ENCODE results near the gene MFSD8. TPM values are rescaled to one million over a fixed set of nuclear protein-coding genes. Genes with fewer than 3 reads are reported as not detected.

MFSD8 gene
- polyA plus RNA-seq, 1 donor (not counting 4 experiments of a cell fraction or from before 2014, with no cell fraction given) = 19.0 TPM

DNA sequence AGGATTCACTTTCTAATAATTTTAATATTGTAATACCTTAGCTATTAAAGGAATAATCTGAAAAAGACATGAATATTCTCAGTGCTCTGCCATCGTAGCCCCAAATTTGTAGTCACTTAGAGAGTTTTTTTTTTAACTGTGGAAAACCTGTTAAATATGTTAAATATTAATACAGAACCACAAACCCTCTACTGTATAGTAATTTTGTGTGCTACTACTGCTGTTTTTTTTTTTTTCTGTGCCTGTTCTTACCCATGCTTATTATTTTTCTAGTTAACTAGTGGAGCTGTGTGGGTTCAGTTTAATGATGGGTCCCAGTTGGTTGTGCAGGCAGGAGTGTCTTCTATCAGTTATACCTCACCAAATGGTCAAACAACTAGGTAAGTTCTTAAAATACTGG, 68.4 kb downstream of the MFSD8 start:
- Histone ChIP-seq H4K20me1 (ENCODE audit: control insufficient read depth, extremely low read depth, insufficient read depth, low read length) (no peaks in the 10 kb centered on the region), H3K4me2 (ENCODE audit: control insufficient read depth, extremely low read depth, insufficient read depth, low read depth, low read length) (no peak overlapping the region), H2AFZ (ENCODE audit: control insufficient read depth, low read length) (no peak overlapping the region), H3K36me3 (ENCODE audit: control insufficient read depth in 2 of 2, extremely low read depth in 1 of 2, insufficient read depth in 2 of 2, low read length in 2 of 2) (peaks cover 0 to 11% of the 10 kb centered on the region in 2 experiments), H3K9me3 (ENCODE audit: control insufficient read depth, low read depth, low read length) (no peaks in the 10 kb centered on the region), H3K4me1 (ENCODE audit: control insufficient read depth, extremely low read depth, insufficient read depth, low read length) (no peaks in the 10 kb centered on the region), H3K79me2 (ENCODE audit: control insufficient read depth, insufficient read depth, low read length) (no peaks in the 10 kb centered on the region), H3K9ac (ENCODE audit: control insufficient read depth, extremely low read depth, insufficient read depth, low read length) (no peak overlapping the region), H3K4me3 (ENCODE audit: control insufficient read depth in 2 of 3, extremely low read depth in 1 of 3, insufficient read depth in 2 of 3, low read depth in 1 of 3, low read length in 3 of 3) (no peak overlapping the region), H3K27me3 (ENCODE audit: control insufficient read depth, extremely low read depth, insufficient read depth, low read length) (no peaks in the 10 kb centered on the region), H3K9me1 (ENCODE audit: control insufficient read depth, extremely low read depth, insufficient read depth, low read length) (no peaks in the 10 kb centered on the region), H3K27ac (ENCODE audit: control insufficient read depth, insufficient read depth, low read length) (no peak overlapping the region)
- no peak for TF ChIP-seq EZH2 (IDR thresholded peaks at IDR 0.05; ENCODE audit: low read length)
- TF ChIP-seq, protein P1, sequence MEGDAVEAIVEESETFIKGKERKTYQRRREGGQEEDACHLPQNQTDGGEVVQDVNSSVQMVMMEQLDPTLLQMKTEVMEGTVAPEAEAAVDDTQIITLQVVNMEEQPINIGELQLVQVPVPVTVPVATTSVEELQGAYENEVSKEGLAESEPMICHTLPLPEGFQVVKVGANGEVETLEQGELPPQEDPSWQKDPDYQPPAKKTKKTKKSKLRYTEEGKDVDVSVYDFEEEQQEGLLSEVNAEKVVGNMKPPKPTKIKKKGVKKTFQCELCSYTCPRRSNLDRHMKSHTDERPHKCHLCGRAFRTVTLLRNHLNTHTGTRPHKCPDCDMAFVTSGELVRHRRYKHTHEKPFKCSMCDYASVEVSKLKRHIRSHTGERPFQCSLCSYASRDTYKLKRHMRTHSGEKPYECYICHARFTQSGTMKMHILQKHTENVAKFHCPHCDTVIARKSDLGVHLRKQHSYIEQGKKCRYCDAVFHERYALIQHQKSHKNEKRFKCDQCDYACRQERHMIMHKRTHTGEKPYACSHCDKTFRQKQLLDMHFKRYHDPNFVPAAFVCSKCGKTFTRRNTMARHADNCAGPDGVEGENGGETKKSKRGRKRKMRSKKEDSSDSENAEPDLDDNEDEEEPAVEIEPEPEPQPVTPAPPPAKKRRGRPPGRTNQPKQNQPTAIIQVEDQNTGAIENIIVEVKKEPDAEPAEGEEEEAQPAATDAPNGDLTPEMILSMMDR (optimal IDR thresholded peaks at IDR 0.05 in 1 of 3, IDR thresholded peaks at IDR 0.05 in 1 of 3, conservative IDR thresholded peaks at IDR 0.05 in 1 of 3; ENCODE audit: extremely low read depth in 1 of 3, insufficient read depth in 2 of 3, low read length in 3 of 3) = no peak
- FAIRE-seq = no peak
- dilution Hi-C loops (cut with MboI; ENCODE audit: extremely low pct_ligation_motif_present, low sequenced_read_pairs) = no loop called here
- no peak for DNase-seq (ENCODE audit: low read depth, low spot score)

DNA sequence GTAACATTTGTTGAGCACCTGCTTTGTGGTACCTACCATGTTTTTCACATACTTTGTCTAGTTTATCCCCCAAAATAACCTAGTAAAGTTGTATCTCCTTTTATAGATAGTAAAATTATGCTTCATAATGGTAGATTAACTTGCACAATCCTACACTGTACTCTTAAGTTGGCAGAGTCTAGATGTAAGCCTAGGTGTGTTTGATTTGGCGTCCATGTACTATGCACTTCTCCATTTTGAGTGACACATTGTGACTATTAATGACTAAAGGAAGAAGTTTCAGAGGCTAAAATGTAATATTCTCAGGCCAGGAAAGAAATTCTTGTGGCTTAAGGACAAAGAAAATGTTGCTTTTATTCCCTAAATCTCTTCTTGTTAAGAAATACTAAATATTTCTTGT, 68.9 kb downstream of the MFSD8 start:
- FAIRE-seq (no peak), DNase-seq (ENCODE audit: low read depth, low spot score) (no peak)
- Histone ChIP-seq H3K27me3 (ENCODE audit: control insufficient read depth, extremely low read depth, insufficient read depth, low read length) (no peaks in the 10 kb centered on the region), H2AFZ (ENCODE audit: control insufficient read depth, low read length) (no peak overlapping the region), H3K9ac (ENCODE audit: control insufficient read depth, extremely low read depth, insufficient read depth, low read length) (no peak overlapping the region), H3K79me2 (ENCODE audit: control insufficient read depth, insufficient read depth, low read length) (no peaks in the 10 kb centered on the region), H3K4me1 (ENCODE audit: control insufficient read depth, extremely low read depth, insufficient read depth, low read length) (no peaks in the 10 kb centered on the region), H3K9me3 (ENCODE audit: control insufficient read depth, low read depth, low read length) (no peaks in the 10 kb centered on the region), H3K27ac (ENCODE audit: control insufficient read depth, insufficient read depth, low read length) (no peak overlapping the region), H3K9me1 (ENCODE audit: control insufficient read depth, extremely low read depth, insufficient read depth, low read length) (no peaks in the 10 kb centered on the region), H3K4me2 (ENCODE audit: control insufficient read depth, extremely low read depth, insufficient read depth, low read depth, low read length) (no peak overlapping the region), H4K20me1 (ENCODE audit: control insufficient read depth, extremely low read depth, insufficient read depth, low read length) (no peaks in the 10 kb centered on the region), H3K4me3 (ENCODE audit: control insufficient read depth in 2 of 3, extremely low read depth in 1 of 3, insufficient read depth in 2 of 3, low read depth in 1 of 3, low read length in 3 of 3) (no peak overlapping the region), H3K36me3 (ENCODE audit: control insufficient read depth in 2 of 2, extremely low read depth in 1 of 2, insufficient read depth in 2 of 2, low read length in 2 of 2) (peaks cover 0 to 11% of the 10 kb centered on the region in 2 experiments)
- dilution Hi-C loops (cut with MboI; ENCODE audit: extremely low pct_ligation_motif_present, low sequenced_read_pairs) = no loop called here
- TF ChIP-seq, protein P1 (optimal IDR thresholded peaks at IDR 0.05 in 1 of 3, IDR thresholded peaks at IDR 0.05 in 1 of 3, conservative IDR thresholded peaks at IDR 0.05 in 1 of 3; ENCODE audit: extremely low read depth in 1 of 3, insufficient read depth in 2 of 3, low read length in 3 of 3) = no peak
- no peak for TF ChIP-seq EZH2 (IDR thresholded peaks at IDR 0.05; ENCODE audit: low read length)
